ENCODE results near the gene OSR1.

DNA sequence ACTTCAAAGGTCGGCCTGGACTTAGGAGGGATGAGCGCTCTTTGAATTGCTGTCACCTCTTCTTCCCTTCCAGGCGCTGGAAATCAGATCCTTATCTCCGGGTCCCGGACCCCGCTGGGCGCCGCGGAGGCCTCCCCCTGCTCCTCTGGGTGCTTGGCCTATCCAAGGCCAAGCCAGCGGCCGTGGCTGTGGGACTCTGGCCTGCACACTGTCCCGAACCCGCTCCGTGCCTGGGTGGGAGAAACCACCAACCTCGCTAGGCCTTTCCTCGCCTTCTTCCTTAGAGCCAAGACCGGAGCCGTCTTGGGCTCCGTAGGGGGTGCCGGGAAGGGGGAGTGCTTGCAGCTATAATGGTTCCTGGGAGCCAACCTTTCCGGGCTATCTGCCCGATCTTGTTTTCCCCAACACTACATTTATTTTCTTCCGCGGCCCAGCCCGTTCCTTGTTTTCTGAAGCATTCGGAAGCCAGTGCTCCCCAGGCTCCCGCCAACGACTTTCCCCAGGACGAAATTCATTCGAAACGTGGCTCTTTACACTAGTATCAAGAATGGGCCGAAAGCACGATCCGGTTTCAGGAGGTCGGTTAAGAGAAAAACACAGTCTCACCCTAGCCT lies 2.4 kb downstream of the OSR1 start:
- TF ChIP-seq CTCF (conservative IDR thresholded peaks at IDR 0.05) (no peak), ZFX (IDR thresholded peaks at IDR 0.05) (no peak)

All from C4-2B (cell line).